Measurements from ENCODE around the gene POLE. TPM values are rescaled to one million over a fixed set of nuclear protein-coding genes. Genes with fewer than 3 reads are reported as not detected.

Gene POLE
- total and polyA plus RNA-seq, 9 of the 15 experiments (the other 6 are each of a cell fraction or from before 2014, with no cell fraction given) = 2.4 to 154 (median 49.6) TPM

DNA sequence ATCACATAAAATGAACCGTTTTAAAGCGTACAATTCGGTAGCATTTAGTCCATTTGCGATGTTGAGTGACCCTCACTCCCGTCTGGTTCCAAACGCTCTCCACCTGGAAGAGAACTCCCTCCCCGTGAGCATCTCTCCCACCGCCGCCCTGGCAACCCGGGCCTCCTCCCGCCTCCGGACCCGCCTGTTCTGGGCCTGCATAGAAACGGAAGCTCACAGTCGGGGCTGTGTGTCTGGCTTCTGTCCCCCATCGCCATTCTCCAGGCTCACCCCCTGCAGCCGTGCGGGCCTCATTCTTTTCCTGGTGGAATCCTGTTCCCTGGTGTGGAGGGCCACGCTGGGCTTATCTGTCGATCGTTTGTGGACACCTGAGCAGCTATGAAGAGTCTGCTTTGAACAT lies 94.1 kb downstream of the POLE start (continued):
- no peak for TF ChIP-seq SIN3B (IDR thresholded peaks at IDR 0.05; ENCODE audit: low read depth)

DNA sequence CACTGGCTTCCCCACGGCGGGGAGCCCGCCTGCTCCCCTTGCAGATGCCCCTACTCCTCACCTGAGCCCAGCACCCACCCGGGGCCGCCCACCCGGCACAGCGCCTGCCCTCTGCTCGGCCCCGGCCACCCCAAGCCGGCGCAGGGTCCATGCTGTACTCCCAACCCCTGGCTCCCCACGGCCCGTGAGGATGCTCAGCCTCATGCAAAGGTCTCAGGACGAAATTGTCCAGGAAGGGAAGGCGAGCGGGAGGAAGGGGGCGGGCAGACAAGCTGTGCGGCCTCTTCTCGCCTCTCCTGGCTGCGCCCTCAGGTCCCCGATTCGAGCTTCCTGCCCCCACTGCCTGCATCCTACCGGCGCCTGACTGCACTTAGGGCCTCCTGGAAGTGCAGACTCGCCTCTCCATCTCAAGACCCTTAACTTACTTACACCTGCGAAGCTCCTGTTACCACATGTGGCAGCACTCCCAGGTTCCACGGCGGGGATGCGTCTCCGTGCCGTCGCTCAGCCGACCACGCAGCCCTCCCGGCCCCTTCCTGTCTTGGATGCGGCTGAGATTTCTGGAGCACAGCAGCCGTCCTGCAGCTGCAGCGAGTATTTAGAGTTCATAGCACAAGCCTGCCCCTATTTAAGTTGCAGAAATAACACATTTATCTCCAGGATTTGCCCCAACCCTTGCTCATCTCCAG lies 94.7 kb downstream of the POLE start:
- Histone ChIP-seq H3K4me2 (ENCODE audit: insufficient read depth, low read length) (no peak overlapping the region), H3K9me1 (ENCODE audit: control insufficient read depth, insufficient read depth, low read length) (no peaks in the 10 kb centered on the region), H3K27me3 (ENCODE audit: control insufficient read depth in 2 of 2, insufficient read depth in 2 of 2, low read length in 2 of 2) (peaks cover 38 to 65% of the 10 kb centered on the region in 2 experiments), H3K9ac (ENCODE audit: insufficient read depth in 1 of 2, low read depth in 2 of 2, low read length in 2 of 2) (no peak overlapping the region), H3K4me1 (replicated peaks in 1 of 2; ENCODE audit: control insufficient read depth in 2 of 2, insufficient read depth in 2 of 2, low read length in 2 of 2) (peaks cover 0 to 38% of the 10 kb centered on the region in 2 experiments; a peak in 2 of 5 replicates), H3K4me3 (no peak overlapping the region), H3K36me3 (ENCODE audit: control insufficient read depth, insufficient read depth, low read length) (no peaks in the 10 kb centered on the region), H4K20me1 (replicated peaks; ENCODE audit: control insufficient read depth, insufficient read depth, low read length) (0 out of 2 replicates have a peak, but pooled peaks cover 9% of the 10 kb centered on the region), H3K9me3 (replicated peaks; ENCODE audit: control insufficient read depth, insufficient read depth, low read depth, low read length) (no peaks in the 10 kb centered on the region; the same call in 1 of the 2 replicates), H3K27ac (ENCODE audit: extremely low read depth, low read depth, low read length) (no peak overlapping the region), H2AFZ (ENCODE audit: low read depth, low read length) (no peak overlapping the region), H3K79me2 (ENCODE audit: control insufficient read depth, insufficient read depth, low read length) (no peaks in the 10 kb centered on the region)
- in situ Hi-C loops (cut with MboI) (no loop called here), intact Hi-C loops (cut with micrococcal nuclease) (no loop called here)
- POLR2A ChIA-PET = no interaction called here
- BruUV-seq (replicated peaks) = no TSS peak
- FAIRE-seq (no peak), ATAC-seq (no peak), DNase-seq (ENCODE audit: extremely low read depth in 1 of 4, low spot score in 3 of 4) (no peak)
- TF ChIP-seq, protein P1, sequence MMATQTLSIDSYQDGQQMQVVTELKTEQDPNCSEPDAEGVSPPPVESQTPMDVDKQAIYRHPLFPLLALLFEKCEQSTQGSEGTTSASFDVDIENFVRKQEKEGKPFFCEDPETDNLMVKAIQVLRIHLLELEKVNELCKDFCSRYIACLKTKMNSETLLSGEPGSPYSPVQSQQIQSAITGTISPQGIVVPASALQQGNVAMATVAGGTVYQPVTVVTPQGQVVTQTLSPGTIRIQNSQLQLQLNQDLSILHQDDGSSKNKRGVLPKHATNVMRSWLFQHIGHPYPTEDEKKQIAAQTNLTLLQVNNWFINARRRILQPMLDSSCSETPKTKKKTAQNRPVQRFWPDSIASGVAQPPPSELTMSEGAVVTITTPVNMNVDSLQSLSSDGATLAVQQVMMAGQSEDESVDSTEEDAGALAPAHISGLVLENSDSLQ (IDR thresholded peaks at IDR 0.05) = no peak
- TF ChIP-seq, protein P2, sequence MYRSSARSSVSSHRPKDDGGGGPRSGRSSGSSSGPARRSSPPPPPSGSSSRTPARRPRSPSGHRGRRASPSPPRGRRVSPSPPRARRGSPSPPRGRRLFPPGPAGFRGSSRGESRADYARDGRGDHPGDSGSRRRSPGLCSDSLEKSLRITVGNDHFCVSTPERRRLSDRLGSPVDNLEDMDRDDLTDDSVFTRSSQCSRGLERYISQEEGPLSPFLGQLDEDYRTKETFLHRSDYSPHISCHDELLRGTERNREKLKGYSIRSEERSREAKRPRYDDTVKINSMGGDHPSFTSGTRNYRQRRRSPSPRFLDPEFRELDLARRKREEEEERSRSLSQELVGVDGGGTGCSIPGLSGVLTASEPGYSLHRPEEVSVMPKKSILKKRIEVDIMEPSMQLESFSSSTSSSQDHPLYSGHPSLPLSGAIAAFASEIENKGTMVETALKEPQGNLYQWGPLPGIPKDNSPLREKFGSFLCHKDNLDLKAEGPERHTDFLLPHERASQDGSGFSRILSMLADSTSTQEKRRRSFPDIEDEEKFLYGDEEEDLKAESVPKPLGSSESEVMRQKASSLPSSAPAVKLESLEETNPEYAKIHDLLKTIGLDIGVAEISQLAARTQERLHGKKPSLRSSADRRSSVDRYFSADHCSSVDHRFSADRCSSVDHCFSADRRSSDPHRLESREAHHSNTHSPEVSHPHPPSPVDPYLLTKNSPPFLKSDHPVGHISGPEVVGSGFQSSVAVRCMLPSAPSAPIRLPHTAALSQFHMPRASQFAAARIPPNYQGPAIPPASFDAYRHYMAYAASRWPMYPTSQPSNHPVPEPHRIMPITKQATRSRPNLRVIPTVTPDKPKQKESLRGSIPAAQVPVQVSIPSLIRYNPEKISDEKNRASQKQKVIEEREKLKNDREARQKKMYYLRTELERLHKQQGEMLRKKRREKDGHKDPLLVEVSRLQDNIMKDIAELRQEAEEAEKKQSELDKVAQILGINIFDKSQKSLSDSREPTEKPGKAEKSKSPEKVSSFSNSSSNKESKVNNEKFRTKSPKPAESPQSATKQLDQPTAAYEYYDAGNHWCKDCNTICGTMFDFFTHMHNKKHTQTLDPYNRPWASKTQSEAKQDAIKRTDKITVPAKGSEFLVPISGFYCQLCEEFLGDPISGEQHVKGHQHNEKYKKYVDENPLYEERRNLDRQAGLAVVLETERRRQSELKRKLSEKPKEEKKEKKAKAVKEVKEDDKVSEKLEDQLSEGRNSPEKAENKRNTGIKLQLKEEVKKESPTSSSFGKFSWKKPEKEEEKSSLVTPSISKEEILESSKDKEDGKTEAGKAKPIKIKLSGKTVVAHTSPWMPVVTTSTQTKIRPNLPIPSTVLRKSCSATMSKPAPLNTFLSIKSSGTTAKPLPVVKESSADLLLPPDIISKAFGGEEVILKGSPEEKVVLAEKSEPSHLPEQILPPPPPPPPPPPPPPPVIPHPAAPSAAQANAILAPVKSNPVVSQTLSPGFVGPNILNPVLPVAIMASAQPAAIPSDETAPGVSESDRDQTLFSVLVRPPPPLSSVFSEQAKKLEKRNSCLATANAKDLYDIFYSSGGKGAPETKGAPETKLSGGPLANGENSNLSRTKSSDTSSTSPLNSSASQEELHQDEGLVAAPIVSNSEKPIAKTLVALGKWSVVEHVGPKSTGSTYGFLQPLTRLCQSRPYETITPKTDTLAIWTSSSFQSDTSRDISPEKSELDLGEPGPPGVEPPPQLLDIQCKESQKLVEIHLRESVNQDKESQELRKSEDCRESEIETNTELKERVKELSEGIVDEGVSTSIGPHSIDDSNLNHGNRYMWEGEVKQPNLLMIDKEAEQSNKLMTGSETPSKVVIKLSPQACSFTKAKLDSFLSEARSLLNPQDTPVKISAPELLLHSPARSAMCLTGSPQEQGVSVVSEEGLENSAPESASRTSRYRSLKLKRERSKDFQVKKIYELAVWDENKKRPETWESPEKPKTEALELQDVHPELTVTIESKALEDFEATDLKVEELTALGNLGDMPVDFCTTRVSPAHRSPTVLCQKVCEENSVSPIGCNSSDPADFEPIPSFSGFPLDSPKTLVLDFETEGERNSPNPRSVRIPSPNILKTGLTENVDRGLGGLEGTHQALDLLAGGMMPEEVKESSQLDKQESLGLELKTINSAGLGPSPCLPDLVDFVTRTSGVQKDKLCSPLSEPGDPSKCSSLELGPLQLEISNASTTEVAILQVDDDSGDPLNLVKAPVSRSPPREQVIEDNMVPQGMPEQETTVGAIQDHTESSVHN (IDR thresholded peaks at IDR 0.05; ENCODE audit: borderline replicate concordance in 1 of 2, low read depth in 1 of 2) = no peak
- TF ChIP-seq ZC3H11A (IDR thresholded peaks at IDR 0.05; ENCODE audit: low read depth, low read length) (no peak), E2F3 (CRISPR knock-in tag; IDR thresholded peaks at IDR 0.05) (no peak), ETV5 (CRISPR knock-in tag; IDR thresholded peaks at IDR 0.05; ENCODE audit: low read depth) (no peak)
- TF ChIP-seq, protein P3, sequence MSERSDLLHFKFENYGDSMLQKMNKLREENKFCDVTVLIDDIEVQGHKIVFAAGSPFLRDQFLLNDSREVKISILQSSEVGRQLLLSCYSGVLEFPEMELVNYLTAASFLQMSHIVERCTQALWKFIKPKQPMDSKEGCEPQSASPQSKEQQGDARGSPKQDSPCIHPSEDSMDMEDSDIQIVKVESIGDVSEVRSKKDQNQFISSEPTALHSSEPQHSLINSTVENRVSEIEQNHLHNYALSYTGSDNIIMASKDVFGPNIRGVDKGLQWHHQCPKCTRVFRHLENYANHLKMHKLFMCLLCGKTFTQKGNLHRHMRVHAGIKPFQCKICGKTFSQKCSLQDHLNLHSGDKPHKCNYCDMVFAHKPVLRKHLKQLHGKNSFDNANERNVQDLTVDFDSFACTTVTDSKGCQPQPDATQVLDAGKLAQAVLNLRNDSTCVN (CRISPR knock-in tag; IDR thresholded peaks at IDR 0.05) = no peak
- TF ChIP-seq, protein P4, sequence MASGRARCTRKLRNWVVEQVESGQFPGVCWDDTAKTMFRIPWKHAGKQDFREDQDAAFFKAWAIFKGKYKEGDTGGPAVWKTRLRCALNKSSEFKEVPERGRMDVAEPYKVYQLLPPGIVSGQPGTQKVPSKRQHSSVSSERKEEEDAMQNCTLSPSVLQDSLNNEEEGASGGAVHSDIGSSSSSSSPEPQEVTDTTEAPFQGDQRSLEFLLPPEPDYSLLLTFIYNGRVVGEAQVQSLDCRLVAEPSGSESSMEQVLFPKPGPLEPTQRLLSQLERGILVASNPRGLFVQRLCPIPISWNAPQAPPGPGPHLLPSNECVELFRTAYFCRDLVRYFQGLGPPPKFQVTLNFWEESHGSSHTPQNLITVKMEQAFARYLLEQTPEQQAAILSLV (tag; IDR thresholded peaks at IDR 0.05) = no peak
- 9% methylated on average over 10 of the region's 38 CpGs for WGBS (ENCODE audit: insufficient coverage, low coverage, missing lambda C conversion rate)
- CTCF ChIA-PET (ENCODE audit: low intra/inter-chr PET ratio) = no interaction called here
